Astrocyte of the cerebellum (primary cell): Measurements from ENCODE around the gene RPA3.
A peak's percentile ranks its signal among the peaks of the same experiment; 100 is the strongest.

Source experiments
- DNase-seq: peaks from one replicate; pipeline ENCODE4 v3.0.0-alpha.2; 2011; ENCODE audit warnings: low read depth
- H3K4me3 ChIP-seq: 2 replicates; pipeline ENCODE4 v1.5.1; 2011; ENCODE audit warnings: mild to moderate bottlenecking, low read depth, low read length, moderate library complexity
- CTCF ChIP-seq: IDR thresholded peaks from 2 replicates; pipeline ENCODE4 v1.5.1; 2012; ENCODE audit warnings: low read length, low read depth, moderate library complexity, mild to moderate bottlenecking; ENCODE audit errors: missing control alignments
- in situ Hi-C: cut with HindIII; loops from 2 replicates; pipeline ENCODE4 v1.10.0; 2017; ENCODE audit warnings: low sequenced_read_pairs

RPA3 gene

GRCh38 chr7:7718492-7718891 lies at the start of gene RPA3:
Gene RPA3, minus strand, starts transcription at chr7:7718607. Its CDS starts 78,189 bp downstream, at chr7:7640418.
- no peak for DNase-seq
- no peak within 1 kb of the TSS for H3K4me3 ChIP-seq
- TF ChIP-seq CTCF: no peak
- in situ Hi-C loops: no loop called here

DNA sequence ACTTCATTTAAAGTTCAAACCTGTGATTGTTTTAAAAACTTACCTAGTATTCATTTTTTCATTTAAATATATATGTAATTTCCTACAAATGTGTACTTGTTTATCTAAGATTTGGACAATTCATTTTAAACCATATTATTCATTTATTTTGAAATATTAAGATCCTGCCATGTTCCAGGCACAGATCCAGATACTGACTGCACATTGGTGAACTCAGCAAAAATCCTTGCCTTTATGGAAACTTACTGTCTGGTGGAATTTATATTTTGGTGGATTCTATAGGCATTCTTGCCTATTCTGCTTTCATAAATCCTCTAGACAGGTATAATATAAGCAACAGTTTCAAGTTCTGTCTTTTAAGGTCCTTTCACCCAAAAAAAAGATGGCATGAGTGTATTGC lies 48.3 kb upstream of the RPA3 start:
- no peak for DNase-seq
- no peak overlapping the region for H3K4me3 ChIP-seq
- TF ChIP-seq CTCF: no peak
- in situ Hi-C loops: no loop called here

DNA sequence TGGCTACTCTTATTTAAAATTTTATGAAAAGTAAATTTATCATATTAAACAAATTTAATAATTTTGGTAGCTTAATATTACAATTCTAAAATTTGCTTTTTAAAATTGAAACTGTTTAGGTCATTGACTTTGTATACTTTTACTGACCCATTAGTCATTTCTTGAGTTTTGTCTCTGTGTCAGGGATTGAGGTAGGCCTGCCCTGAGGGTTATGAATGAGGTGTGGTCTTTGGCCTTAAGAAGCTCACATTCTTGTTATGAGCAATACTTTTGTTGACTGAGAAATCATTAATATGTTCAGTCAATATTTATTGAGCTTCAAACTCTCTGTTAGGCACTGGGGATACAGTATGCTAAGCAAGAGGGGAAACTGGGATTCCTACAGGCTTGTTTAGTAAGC lies 47.0 kb upstream of the RPA3 start:
- no peak overlapping the region for H3K4me3 ChIP-seq
- no peak for TF ChIP-seq CTCF
- in situ Hi-C loops: no loop called here
- no peak for DNase-seq

DNA sequence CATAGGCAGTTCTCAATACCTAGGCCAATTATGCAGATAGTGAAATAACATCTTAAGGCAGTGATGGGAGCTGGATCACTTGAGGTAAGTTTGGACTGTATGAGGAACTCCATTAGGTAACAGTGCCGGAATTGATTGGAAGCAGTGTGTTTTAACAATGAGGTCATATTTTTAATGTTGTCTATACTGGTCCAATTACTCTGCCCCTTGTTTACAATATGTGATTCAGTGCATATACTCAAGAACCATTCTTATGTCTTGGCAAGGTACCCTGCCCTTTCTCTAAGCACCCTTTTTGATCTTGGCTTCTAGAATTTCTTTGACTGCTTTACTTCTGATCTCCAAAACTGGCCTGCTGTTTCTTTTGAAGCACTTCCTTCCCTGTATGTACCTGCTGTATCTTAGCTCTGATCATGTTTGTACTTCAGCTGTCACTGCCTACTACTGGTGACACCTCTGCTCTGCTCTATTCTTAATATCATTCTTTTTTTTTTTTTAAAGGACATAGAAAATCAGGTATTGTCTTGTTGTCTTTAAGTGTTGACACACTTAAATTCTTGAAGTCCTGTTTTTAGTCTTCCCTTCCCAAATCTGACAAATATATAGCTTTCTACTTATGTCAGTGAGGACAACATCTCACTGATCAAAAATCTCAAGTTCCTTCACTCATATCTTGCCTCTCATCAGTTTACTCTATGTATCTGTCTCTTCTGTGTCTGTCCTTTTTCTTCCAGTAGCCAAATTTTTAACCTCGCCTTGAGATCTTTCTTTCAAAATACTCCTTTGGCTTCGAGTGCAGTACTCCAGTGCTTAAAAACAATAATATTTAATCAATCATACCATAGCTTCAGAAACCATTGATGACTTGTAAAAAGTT lies 46.4 kb upstream of the RPA3 start:
- in situ Hi-C loops: no loop called here
- H3K4me3 ChIP-seq: no peak overlapping the region
- TF ChIP-seq CTCF: no peak
- DNase-seq: no peak

DNA sequence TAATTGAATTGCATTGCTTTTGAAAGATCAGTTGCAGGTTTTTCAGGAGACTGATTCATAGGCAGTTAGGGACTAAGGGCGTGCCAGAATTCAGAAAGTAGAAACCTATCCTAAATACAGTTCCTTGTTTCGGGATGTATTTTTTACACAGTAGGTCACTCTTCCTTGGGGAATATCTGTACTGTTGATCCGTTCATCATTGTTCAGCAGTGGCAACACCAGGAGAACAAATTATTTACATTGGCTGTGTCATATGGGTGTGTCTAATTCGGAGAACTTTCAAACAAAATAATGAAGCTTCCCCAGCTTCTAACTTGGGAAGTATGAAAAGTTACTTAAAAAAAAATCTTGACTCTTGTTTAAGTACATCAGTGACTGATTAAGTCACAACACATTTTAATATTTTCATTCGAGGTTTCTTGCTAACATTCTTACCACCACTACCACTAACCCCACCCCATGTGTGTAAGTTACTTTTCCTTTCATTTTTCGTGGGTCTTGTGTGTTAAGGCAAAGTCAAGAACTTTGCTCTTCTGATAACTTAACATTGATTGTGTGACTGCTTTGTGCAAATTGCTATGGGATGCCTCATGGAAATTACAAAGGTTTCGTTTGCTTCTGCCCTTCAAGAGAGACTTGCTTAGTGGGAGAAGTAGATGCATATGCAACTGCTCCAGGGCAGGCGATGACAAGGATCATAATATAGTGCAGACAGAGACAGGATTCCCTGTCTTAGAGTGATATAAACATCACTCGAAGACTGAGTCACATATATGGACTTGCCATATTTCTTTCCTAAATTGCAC lies 43.8 kb upstream of the RPA3 start:
- no peak for DNase-seq
- H3K4me3 ChIP-seq: peak overlapping the region; percentile 18
- in situ Hi-C loops: no loop called here
- TF ChIP-seq CTCF: no peak

DNA sequence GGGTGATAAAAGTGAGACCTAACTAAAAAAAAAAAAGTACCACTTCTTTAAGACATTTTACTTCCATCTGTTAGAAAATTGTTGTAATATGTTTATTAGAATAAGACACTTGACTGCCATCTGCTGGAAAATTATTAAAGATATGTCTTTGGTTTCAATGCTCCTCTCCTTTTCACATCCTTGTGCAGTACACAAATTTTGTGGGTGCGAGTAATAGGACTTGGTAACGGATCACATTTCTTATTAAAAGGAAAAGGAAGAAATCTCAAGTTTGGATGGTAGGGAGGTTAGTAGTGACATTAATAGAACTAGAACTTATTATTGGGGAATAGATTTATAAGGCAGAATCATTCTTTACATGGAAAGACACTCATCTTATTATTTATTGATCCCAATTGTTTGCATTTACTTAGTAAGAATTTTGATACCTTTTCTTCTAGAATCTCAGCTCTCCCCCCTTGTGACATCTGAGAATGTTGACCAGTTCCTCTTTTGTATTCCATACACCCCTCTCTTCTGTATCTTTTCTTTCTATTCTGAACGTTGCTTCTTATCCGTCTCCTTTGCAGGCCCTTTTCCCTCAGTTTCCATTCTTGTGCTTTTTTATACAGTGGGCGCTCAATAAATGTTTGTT lies 43.0 kb upstream of the RPA3 start:
- peak; percentile 29 for DNase-seq
- TF ChIP-seq CTCF: peak; percentile 28
- H3K4me3 ChIP-seq: no peak overlapping the region
- in situ Hi-C loops: no loop called here
